ENCODE measurements around the gene KCNA1. TPM values are rescaled to one million over a fixed set of nuclear protein-coding genes. Genes with fewer than 3 reads are reported as not detected.

The KCNA1 gene
- total and polyA plus RNA-seq, 2 of the 4 experiments (the other 2 are of a cell fraction), result not detected

GRCh38 chr12:4960030-4960429 lies 50.3 kb downstream of the KCNA1 start:
- ATAC-seq (ENCODE audit: low read depth), result no peak
- Histone ChIP-seq H3K14ac (replicated peaks; ENCODE audit: low read depth, low read length) (no peak overlapping the region), H2BK5ac (ENCODE audit: low read depth, low read length, poor library complexity, severe bottlenecking) (no peak overlapping the region), H2AK9ac (replicated peaks; ENCODE audit: low read depth, low read length, poor library complexity) (no peak overlapping the region), H4K5ac (ENCODE audit: low read depth, low read length) (no peak overlapping the region), H2BK20ac (ENCODE audit: low read depth, low read length) (no peak overlapping the region), H2BK15ac (ENCODE audit: low read depth, low read length) (no peak overlapping the region), H3K9ac (ENCODE audit: low read depth, low read length) (no peak overlapping the region), H3K4me3 (ENCODE audit: insufficient read depth, low read depth, low read length) (no peak overlapping the region), H2AK5ac (ENCODE audit: low read depth, low read length) (no peak overlapping the region), H3K9me1 (ENCODE audit: insufficient read depth, low read length) (no peaks in the 10 kb centered on the region), H4K91ac (ENCODE audit: insufficient read depth, low read depth, low read length) (no peak overlapping the region), H3K79me1 (ENCODE audit: low read depth in 1 of 2, low read length in 2 of 2) (no peaks in the 10 kb centered on the region), H3K27me3 (ENCODE audit: control insufficient read depth, insufficient read depth, low read length) (peaks cover 9% of the 10 kb centered on the region), H2AFZ (replicated peaks; ENCODE audit: low read length, poor library complexity) (no peak overlapping the region), H3K23ac (ENCODE audit: low read depth, low read length) (no peak overlapping the region), H3K18ac (ENCODE audit: low read depth, low read length) (no peak overlapping the region), H3K4me2 (ENCODE audit: low read depth, low read length) (no peak overlapping the region), H3K56ac (ENCODE audit: extremely low read depth, insufficient read depth, low read length) (no peak overlapping the region), H4K20me1 (ENCODE audit: insufficient read depth, low read length) (no peaks in the 10 kb centered on the region), H3K4me1 (ENCODE audit: control insufficient read depth, insufficient read depth, low read length) (no peaks in the 10 kb centered on the region), H4K8ac (ENCODE audit: low read depth in 2 of 2, low read length in 2 of 2) (no peak overlapping the region), H3K27ac (ENCODE audit: insufficient read depth, low read length) (no peak overlapping the region), H3K9me3 (ENCODE audit: control insufficient read depth, insufficient read depth, low read length) (no peaks in the 10 kb centered on the region), H2BK120ac (ENCODE audit: low read depth, low read length) (no peak overlapping the region), H3K4ac (ENCODE audit: low read depth, low read length) (no peak overlapping the region), H3K36me3 (ENCODE audit: control insufficient read depth, insufficient read depth, low read length) (no peaks in the 10 kb centered on the region)
- ChIA-PET CTCF (interaction anchor here (1.2 kb wide), 1 partner anchor 16 kb away, joined by 3 read pairs; no protein-coding TSS in a partner anchor), POLR2A (ENCODE audit: unreplicated experiment) (no interaction called here)
- no peak for TF ChIP-seq RCOR1 (IDR thresholded peaks at IDR 0.05; ENCODE audit: insufficient replicate concordance, low read length)
- no peak for TF ChIP-seq MAFK (IDR thresholded peaks at IDR 0.05; ENCODE audit: low read depth, low read length)
- no peak for TF ChIP-seq ELK1 (IDR thresholded peaks at IDR 0.05; ENCODE audit: borderline replicate concordance, low read depth, low read length)
- TF ChIP-seq RFX5 (IDR thresholded peaks at IDR 0.05; ENCODE audit: low read depth, low read length), result no peak
- TF ChIP-seq POLR2A (IDR thresholded peaks at IDR 0.05; ENCODE audit: low read depth, low read length), result no peak
- TF ChIP-seq BHLHE40 (IDR thresholded peaks at IDR 0.05; ENCODE audit: low read depth, low read length), result no peak
- TF ChIP-seq FOS (IDR thresholded peaks at IDR 0.05; ENCODE audit: low read depth, low read length), result no peak
- no peak for TF ChIP-seq CTCF (conservative IDR thresholded peaks at IDR 0.05; ENCODE audit: low read depth, low read length)
- TF ChIP-seq NFE2L2 (IDR thresholded peaks at IDR 0.05; ENCODE audit: low read depth, low read length), result no peak
- no peak for TF ChIP-seq RAD21 (IDR thresholded peaks at IDR 0.05; ENCODE audit: low read length)
- TF ChIP-seq MXI1 (IDR thresholded peaks at IDR 0.05; ENCODE audit: borderline replicate concordance, low read depth, low read length), result no peak
- no peak for TF ChIP-seq USF2 (IDR thresholded peaks at IDR 0.05; ENCODE audit: low read depth, low read length)
- no peak for TF ChIP-seq CEBPB (IDR thresholded peaks at IDR 0.05; ENCODE audit: low read depth, low read length)
- TF ChIP-seq SMC3 (IDR thresholded peaks at IDR 0.05; ENCODE audit: low read depth, low read length), result no peak
- no peak for TF ChIP-seq CHD1 (IDR thresholded peaks at IDR 0.05; ENCODE audit: low read depth, low read length)
- no peak for TF ChIP-seq MAZ (IDR thresholded peaks at IDR 0.05; ENCODE audit: borderline replicate concordance, low read depth, low read length)
- in situ Hi-C loops (cut with MboI; ENCODE audit: low sequenced_read_pairs) (no loop called here), intact Hi-C loops (cut with micrococcal nuclease) (no loop called here), dilution Hi-C loops (cut with HindIII; ENCODE audit: low sequenced_read_pairs, unreplicated experiment) (no loop called here)
- BruUV-seq (replicated peaks), result no TSS peak
- WGBS, 2 experiments (ENCODE audit: extremely low coverage in 2 of 2, insufficient read length in 1 of 2), result 51% methylated on average over 7 of the region's 13 CpGs; no CpG with 5 or more reads in 1 of the 2 experiments
- no peak for DNase-seq

Measured in IMR-90 (cell line).